Keratinocyte (primary cell): ENCODE measurements around the gene MCEE. TPM values are rescaled to one million over a fixed set of nuclear protein-coding genes. Genes with fewer than 3 reads are reported as not detected.
"Not testable (repeated sequence)": the region's sequence is repeated elsewhere in the genome, so short reads cannot be mapped to it uniquely, and the experiment has no call there.

Source experiments
- DNase-seq: peaks from one replicate; pipeline ENCODE4 v3.0.0-alpha.2; 2011; ENCODE audit warnings: low read depth, missing footprints, low spot score
- FAIRE-seq: peaks from 2 replicates; lab custom pipeline; 2011; peaks lifted over from hg19 to GRCh38; lab: Jason Lieb, UNC
- H2AFZ ChIP-seq: 2 replicates; pipeline ENCODE4 v1.6.0; 2012; ENCODE audit warnings: low read length, control low read depth, inconsistent platforms; ENCODE audit not compliant: control insufficient read depth
- H3K27ac ChIP-seq: 2 replicates; pipeline ENCODE4 v1.5.1; 2011; ENCODE audit warnings: low read length; ENCODE audit not compliant: control insufficient read depth, insufficient read depth
- H3K27me3 ChIP-seq: 3 replicates; pipeline ENCODE4 v1.6.0; 2011; ENCODE audit warnings: low read length; ENCODE audit not compliant: control insufficient read depth, insufficient read depth; ENCODE audit errors: extremely low read depth
- H3K36me3 ChIP-seq, 2 experiments: 2 replicates in 1 of 2; 3 replicates in 1 of 2; pipeline ENCODE4 v1.5.1; 2011; ENCODE audit warnings: low read length in 2 of 2, mild to moderate bottlenecking in 1 of 2; ENCODE audit not compliant: control insufficient read depth in 2 of 2, insufficient read depth in 2 of 2; ENCODE audit errors: extremely low read depth in 1 of 2
- H3K4me1 ChIP-seq: 3 replicates; pipeline ENCODE4 v1.5.1; 2011; ENCODE audit warnings: low read length; ENCODE audit not compliant: control insufficient read depth, insufficient read depth; ENCODE audit errors: extremely low read depth
- H3K4me2 ChIP-seq: 3 replicates; pipeline ENCODE4 v1.6.0; 2011; ENCODE audit warnings: low read depth, low read length; ENCODE audit not compliant: control insufficient read depth, insufficient read depth; ENCODE audit errors: extremely low read depth
- H3K4me3 ChIP-seq, 3 experiments: fragments of 200-600 bp in 1 of 3; sonication (generic) in 1 of 3; 2 replicates in 2 of 3; 3 replicates in 1 of 3; pipeline ENCODE4 v1.5.1; 2011 to 2016; ENCODE audit warnings: low read length in 3 of 3, mild to moderate bottlenecking in 3 of 3, control low read depth in 2 of 3, inconsistent platforms in 1 of 3, low read depth in 1 of 3, mixed read lengths in 1 of 3, mixed run types in 1 of 3, moderate library complexity in 1 of 3; ENCODE audit not compliant: control insufficient read depth in 2 of 3, insufficient read depth in 2 of 3; ENCODE audit errors: extremely low read depth in 1 of 3
- H3K79me2 ChIP-seq: 2 replicates; pipeline ENCODE4 v1.6.0; 2012; ENCODE audit warnings: low read length; ENCODE audit not compliant: control insufficient read depth, insufficient read depth
- H3K9ac ChIP-seq: 3 replicates; pipeline ENCODE4 v1.6.0; 2011; ENCODE audit warnings: low read length; ENCODE audit not compliant: control insufficient read depth, insufficient read depth; ENCODE audit errors: extremely low read depth
- H3K9me1 ChIP-seq: 3 replicates; pipeline ENCODE4 v1.6.0; 2011; ENCODE audit warnings: low read length; ENCODE audit not compliant: control insufficient read depth, insufficient read depth; ENCODE audit errors: extremely low read depth
- H3K9me3 ChIP-seq: 2 replicates; pipeline ENCODE4 v1.5.1; 2012; ENCODE audit warnings: low read depth, low read length; ENCODE audit not compliant: control insufficient read depth
- H4K20me1 ChIP-seq: 3 replicates; pipeline ENCODE4 v1.6.0; 2011; ENCODE audit warnings: low read length; ENCODE audit not compliant: control insufficient read depth, insufficient read depth; ENCODE audit errors: extremely low read depth
- EZH2 ChIP-seq: IDR thresholded peaks from one replicate; pipeline ENCODE4 v1.6.1; 2012; ENCODE audit warnings: inconsistent platforms, mild to moderate bottlenecking, low read length, moderate library complexity
- dilution Hi-C: fragments of 300-500 bp; cut with MboI; formaldehyde crosslinking; loops from one replicate; pipeline ENCODE4 v1.7.0; 2020; ENCODE audit warnings: low sequenced_read_pairs; ENCODE audit not compliant: extremely low pct_ligation_motif_present
- polyA plus RNA-seq, 5 experiments: library from polyadenylated mRNA; depleted of rRNA in 3 of 5; stranded (reverse) in 3 of 5; stranded (forward) in 1 of 5; unstranded in 1 of 5; fragments of >200 nt; gene quantifications; 1 replicate in 1 of 5; 2 replicates in 3 of 5; 3 replicates in 1 of 5; pipeline versions ENCODE4 v1.2.1 to v1.2.3, GENCODE V29; 2011 to 2012; ENCODE audit warnings: missing spikeins in 2 of 5, low read depth in 1 of 5, low replicate concordance in 1 of 5
- TF ChIP-seq, protein P1 (sequence below), 3 experiments: IDR thresholded peaks in 1 of 3; conservative IDR thresholded peaks in 1 of 3; optimal IDR thresholded peaks in 1 of 3; 2 replicates in 2 of 3; 3 replicates in 1 of 3; pipeline versions ENCODE3 to v1.5.1; 2011; ENCODE audit warnings: low read length in 3 of 3, mild to moderate bottlenecking in 3 of 3, moderate library complexity in 2 of 3, control low read depth in 1 of 3, inconsistent platforms in 1 of 3; ENCODE audit not compliant: insufficient read depth in 2 of 3; ENCODE audit errors: extremely low read depth in 1 of 3

MCEE gene
- polyA plus RNA-seq, 1 donor (not counting 4 experiments of a cell fraction or from before 2014, with no cell fraction given), result 7.4 TPM

- Histone ChIP-seq H3K36me3 (no peaks in the 10 kb centered on the region), H3K9ac (no peak overlapping the region), H3K4me1 (peaks cover 1% of the 10 kb centered on the region), H3K9me1 (no peaks in the 10 kb centered on the region), H3K27ac (no peak overlapping the region), H3K4me3 (no peak overlapping the region), H3K4me2 (no peak overlapping the region), H3K9me3 (peaks cover 3% of the 10 kb centered on the region), H4K20me1 (no peaks in the 10 kb centered on the region), H3K79me2 (no peaks in the 10 kb centered on the region), H3K27me3 (no peaks in the 10 kb centered on the region), H2AFZ (no peak overlapping the region)
- no peak for TF ChIP-seq EZH2
- TF ChIP-seq, protein P1, sequence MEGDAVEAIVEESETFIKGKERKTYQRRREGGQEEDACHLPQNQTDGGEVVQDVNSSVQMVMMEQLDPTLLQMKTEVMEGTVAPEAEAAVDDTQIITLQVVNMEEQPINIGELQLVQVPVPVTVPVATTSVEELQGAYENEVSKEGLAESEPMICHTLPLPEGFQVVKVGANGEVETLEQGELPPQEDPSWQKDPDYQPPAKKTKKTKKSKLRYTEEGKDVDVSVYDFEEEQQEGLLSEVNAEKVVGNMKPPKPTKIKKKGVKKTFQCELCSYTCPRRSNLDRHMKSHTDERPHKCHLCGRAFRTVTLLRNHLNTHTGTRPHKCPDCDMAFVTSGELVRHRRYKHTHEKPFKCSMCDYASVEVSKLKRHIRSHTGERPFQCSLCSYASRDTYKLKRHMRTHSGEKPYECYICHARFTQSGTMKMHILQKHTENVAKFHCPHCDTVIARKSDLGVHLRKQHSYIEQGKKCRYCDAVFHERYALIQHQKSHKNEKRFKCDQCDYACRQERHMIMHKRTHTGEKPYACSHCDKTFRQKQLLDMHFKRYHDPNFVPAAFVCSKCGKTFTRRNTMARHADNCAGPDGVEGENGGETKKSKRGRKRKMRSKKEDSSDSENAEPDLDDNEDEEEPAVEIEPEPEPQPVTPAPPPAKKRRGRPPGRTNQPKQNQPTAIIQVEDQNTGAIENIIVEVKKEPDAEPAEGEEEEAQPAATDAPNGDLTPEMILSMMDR (optimal IDR thresholded peaks at IDR 0.05 in 1 of 3, IDR thresholded peaks at IDR 0.05 in 1 of 3, conservative IDR thresholded peaks at IDR 0.05 in 1 of 3; ENCODE audit: extremely low read depth in 1 of 3, insufficient read depth in 2 of 3, low read length in 3 of 3), result no peak
- FAIRE-seq (no peak), DNase-seq (no peak)
- dilution Hi-C loops, result no loop called here
Observed at GRCh38 chr2:71108091-71108490, 21.9 kb downstream of the MCEE start.

GRCh38 chr2:71106463-71106862 lies 23.6 kb downstream of the MCEE start:
- H4K20me1 ChIP-seq, FAIRE-seq, H3K36me3 ChIP-seq, H3K9me3 ChIP-seq, H2AFZ ChIP-seq, H3K79me2 ChIP-seq, dilution Hi-C loops, H3K27ac ChIP-seq, H3K9me1 ChIP-seq, H3K27me3 ChIP-seq, H3K4me3 ChIP-seq, DNase-seq, H3K4me2 ChIP-seq, H3K9ac ChIP-seq: not testable (repeated sequence)
- peaks cover 17% of the 10 kb centered on the region for H3K4me1 ChIP-seq

DNA sequence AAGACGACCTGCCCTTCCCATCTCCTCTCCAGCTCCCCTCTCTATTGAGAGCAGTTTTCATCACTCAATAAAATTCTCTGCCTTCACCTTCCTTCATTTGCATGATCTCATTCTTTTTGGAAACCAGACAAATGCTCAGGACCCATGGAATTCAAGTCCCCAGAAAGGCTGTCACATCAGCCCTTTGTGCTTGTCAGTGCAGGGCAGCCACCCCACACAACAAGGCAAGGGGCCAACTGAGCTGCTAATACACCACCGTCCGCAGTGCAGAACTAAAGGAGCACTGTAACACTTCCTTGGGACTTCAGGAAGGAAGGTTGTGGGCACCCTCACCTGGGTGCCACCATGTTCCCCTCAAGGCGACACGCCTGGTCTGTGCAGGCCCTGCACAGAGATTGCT lies 26.2 kb downstream of the MCEE start:
- no peaks in the 10 kb centered on the region for H3K79me2 ChIP-seq
- H2AFZ ChIP-seq, result no peak overlapping the region
- no peaks in the 10 kb centered on the region for H3K27me3 ChIP-seq
- H4K20me1 ChIP-seq, result no peaks in the 10 kb centered on the region
- no peaks in the 10 kb centered on the region for H3K36me3 ChIP-seq
- no peaks in the 10 kb centered on the region for H3K9me1 ChIP-seq
- H3K27ac ChIP-seq, result no peak overlapping the region
- DNase-seq, result no peak
- dilution Hi-C loops, result no loop called here
- peaks cover 25% of the 10 kb centered on the region for H3K4me1 ChIP-seq
- no peak overlapping the region for H3K4me2 ChIP-seq
- no peak overlapping the region for H3K9ac ChIP-seq
- no peak for FAIRE-seq
- no peak overlapping the region for H3K4me3 ChIP-seq
- TF ChIP-seq EZH2, result no peak
- TF ChIP-seq, protein P1 (optimal IDR thresholded peaks at IDR 0.05 in 1 of 3, IDR thresholded peaks at IDR 0.05 in 1 of 3, conservative IDR thresholded peaks at IDR 0.05 in 1 of 3; ENCODE audit: extremely low read depth in 1 of 3, insufficient read depth in 2 of 3, low read length in 3 of 3), result no peak
- peaks cover 3% of the 10 kb centered on the region for H3K9me3 ChIP-seq
